ENCODE results near the gene NOL6.
"Not testable (repeated sequence)": the region's sequence is repeated elsewhere in the genome, so short reads cannot be mapped to it uniquely, and the experiment has no call there.

Gene NOL6

DNA sequence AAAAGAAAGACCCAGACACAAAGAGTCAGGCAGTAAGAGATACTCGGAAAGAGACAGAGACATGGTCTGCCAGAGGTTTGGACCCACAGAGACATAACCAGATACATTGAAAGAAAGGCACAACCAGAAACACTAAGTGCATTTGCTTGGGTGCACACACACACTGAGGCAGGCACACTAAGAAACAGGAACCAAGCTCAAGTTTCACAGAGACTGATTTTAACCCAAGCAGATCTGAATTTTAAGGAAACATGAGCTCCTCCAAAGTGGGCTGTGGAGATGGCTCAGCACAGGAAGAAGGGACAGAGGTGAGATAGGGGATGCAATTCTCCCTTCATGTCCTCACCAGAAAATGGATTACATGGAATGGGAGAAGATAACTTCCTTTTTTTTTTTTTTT, 35.8 kb downstream of the NOL6 start:
- FAIRE-seq, result no peak
- no peak for DNase-seq (ENCODE audit: extremely low spot score, insufficient read length, low read depth)

DNA sequence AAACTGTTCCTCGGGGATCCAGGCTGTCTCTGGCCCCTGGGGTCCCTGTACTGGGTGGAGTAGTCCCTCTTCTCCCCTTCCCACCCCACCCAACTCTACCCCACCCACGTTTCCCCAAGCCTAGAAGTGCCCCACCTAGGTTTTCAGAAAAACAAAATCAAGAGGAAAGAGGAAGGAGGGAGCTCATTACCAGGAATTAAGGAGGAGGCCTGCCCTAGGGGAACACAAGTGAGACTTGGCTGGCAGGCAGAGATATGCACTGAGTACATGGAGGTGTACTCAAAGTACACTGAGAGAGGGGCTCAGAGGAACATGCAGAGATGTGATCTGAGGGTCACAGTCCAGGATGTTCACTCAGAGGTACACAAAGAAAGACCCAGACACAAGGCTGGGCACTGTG, 36.5 kb downstream of the NOL6 start:
- no peak for DNase-seq (ENCODE audit: extremely low spot score, insufficient read length, low read depth)
- FAIRE-seq, result no peak

DNA sequence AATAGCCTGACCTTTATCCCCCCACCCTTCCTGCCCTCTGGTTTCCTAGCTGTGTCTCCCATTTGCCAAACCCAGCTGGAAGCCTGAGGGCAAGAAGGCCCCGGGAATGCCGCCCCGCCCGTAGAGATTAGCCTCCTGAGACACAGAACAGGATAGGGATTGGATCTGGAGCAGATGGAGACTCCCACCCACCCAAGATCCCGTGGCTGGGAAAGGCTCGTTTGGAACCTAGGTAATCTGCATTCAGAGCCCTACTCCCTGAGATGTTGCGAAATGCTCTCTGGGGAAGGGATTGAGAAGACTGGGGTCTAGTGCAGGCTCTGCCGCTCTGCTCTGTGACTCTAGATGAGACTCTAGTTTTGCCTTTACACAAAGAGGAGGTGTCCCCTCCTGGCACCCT, 37.3 kb downstream of the NOL6 start:
- DNase-seq (ENCODE audit: extremely low spot score, insufficient read length, low read depth) (no peak), FAIRE-seq (no peak)

DNA sequence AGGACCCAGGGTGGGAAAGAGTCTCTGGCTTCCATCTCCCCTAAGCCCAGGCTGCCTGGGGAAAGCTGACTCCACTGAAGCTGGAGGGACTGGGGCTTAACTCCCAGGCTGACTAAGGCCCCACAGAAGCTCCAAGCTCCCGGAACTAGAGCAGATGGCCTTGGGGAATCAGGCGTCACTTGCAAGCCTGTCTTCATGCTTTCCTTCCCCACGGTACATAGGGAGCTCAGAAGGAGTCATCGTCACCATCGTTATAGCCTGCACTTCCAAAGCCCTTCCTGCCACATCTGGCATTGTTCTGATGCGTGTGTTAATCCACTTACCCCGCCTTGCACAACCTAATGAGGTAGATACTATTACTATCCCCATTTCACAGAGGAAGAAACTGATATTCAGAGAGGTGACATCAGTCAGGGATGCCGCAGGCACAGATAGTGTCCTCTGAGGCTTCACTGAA, 37.9 kb downstream of the NOL6 start:
- FAIRE-seq (no peak), DNase-seq (ENCODE audit: extremely low spot score, insufficient read length, low read depth) (no peak)

DNA sequence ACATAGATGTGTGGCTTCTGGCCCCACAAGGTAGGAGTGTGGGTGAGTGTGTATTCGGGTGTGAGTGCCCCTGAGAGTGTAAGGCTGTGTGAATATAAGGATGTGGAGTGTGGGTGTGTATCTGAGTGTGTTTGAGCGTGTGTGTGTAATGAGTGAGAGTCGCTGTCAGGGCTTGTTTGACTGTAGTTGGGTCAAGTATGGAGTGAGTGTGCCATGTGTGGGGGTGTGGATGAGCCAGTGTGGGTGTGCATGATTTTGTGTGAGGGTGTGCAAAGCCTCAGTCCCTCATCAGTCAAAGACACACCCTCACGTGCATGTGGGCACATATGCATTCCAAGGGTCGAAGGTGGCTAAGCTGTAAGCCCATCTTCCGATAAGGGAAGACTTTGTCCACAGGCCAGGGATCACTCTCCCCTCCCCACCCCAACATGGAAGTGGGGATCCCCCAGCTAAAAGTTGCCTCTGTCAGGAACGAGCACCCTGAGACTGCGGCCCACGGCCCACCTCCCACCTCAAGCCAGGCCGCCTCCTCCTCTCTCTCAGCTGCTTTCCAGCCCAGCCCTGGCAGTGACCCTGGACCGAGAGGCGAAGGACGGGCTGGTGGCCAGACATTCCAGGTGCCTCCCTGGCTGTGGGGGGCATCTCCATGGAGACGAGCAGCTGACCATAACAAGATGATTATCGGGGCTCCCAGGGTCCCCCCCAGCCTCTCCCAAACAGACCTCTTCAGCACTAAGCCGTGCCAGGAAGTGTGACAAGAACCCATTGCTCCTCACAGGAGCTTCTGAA, 39.2 kb downstream of the NOL6 start:
- DNase-seq (ENCODE audit: extremely low spot score, insufficient read length, low read depth), result no peak
- no peak for FAIRE-seq

DNA sequence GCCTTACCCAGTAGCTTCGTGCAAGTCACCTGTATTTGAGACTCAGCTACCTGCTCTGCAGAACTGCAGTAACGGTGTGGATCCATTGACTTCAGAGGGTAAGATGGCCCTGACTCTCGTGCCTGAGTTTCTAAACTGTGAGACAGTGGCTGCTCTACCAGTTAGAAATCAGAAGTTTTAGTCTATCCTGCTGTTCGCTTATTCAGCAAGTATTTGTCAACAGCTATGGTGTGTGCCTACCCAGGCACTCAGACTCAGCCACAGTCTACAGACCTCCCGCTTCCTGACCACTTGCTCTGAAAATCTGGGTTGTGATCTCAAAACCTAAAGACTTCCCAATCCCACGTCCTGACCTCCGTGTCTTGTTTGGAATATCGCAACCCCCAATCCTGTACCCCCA, 39.9 kb downstream of the NOL6 start:
- FAIRE-seq (no peak), DNase-seq (ENCODE audit: extremely low spot score, insufficient read length, low read depth) (no peak)

DNA sequence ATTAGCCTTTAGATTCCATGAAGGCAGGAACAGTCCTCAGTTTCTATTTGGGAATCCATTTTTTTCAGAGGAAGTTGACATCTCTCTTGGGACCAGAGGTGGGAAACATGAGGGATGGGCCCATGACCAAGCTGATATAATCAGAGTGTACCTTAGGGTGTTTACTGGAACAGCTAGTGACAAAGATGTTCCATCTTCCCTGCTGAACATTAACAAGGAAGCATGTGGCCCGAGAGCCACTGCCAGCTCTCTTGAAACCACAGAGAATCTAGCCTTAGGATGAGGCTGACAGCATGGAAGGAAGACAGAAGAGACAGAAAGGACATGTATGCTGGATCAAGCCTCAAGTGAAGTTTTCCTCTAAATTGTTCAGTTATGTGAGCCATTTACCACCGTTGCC, 42.3 kb downstream of the NOL6 start:
- no peak for DNase-seq (ENCODE audit: extremely low spot score, insufficient read length, low read depth)
- FAIRE-seq, result no peak

DNA sequence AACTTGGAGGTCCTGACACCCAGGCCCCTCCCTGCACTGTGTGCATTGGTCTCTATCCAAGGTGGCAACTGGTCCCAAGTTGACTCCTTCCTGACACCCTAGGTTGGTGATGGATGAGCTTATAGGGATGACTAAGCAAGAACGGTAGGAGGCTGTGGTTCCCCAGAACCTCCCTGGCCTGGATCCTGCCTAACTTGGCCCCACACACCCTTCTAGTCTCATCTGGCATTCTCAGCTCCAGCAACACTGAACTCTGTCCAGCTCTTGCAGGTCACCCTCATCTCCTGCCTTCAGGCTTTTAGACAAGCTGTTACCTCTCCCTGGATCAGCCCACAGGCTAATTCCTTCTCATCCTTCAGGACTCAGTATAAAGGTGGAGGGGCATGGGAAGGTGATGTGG, 42.8 kb downstream of the NOL6 start:
- FAIRE-seq, result no peak
- no peak for DNase-seq (ENCODE audit: extremely low spot score, insufficient read length, low read depth)

DNA sequence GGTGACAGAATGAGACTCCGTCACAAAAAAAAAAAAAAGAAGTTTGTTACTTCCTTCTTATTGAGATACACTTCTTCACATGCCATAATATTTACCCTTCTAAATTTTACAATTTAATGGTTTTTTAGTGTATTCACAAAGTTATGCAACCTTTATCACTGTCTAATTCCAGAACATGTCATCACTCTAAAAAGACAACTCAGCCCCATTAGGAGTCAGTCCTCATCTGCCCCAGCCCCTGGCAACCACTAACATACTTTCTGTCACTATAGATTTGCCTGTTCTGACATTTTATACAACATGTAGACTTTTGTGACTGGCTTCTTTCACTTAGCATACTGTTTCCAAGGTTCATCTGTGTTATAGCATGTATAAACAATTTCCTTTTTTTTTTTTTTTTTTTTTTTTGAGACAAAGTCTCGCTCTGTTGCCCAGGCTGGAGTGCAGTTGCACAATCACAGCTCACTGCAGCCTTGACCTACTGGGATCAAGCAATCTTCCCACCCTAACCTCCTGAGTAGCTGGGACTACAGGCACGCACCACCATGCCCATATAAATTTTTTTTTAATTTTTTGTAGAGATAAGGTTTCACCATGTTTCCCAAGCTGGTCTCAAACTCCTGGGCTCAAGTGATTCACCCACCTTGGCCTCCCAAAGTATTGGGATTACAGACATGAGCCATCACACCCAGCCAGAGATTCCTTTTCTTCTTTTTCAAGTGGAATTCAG, 44.3 kb downstream of the NOL6 start:
- FAIRE-seq (no peak), DNase-seq (ENCODE audit: extremely low spot score, insufficient read length, low read depth) (no peak)

DNA sequence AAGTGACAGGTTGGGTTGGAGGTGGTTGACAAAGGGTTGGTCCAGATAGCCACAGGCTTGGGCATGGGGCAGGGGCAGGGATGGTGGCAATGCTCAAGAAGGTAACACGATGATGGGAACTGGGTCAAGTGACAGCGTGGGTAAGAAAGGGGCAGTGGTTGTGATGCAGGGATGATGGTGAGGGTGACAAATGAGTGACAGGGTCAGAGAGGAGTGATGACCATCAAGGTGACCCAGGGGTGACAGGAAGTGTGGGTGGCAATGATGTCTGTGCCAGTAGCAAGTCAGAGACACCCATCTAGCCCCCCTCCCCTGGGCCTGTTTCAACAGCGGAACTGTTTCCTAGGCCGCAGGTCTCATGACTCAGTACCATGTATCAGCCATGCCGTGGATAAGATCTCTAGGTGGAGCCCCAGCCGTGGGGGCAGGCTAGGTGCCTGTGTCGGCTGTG, 46.9 kb downstream of the NOL6 start:
- FAIRE-seq, result no peak
- DNase-seq (ENCODE audit: extremely low spot score, insufficient read length, low read depth), result no peak

DNA sequence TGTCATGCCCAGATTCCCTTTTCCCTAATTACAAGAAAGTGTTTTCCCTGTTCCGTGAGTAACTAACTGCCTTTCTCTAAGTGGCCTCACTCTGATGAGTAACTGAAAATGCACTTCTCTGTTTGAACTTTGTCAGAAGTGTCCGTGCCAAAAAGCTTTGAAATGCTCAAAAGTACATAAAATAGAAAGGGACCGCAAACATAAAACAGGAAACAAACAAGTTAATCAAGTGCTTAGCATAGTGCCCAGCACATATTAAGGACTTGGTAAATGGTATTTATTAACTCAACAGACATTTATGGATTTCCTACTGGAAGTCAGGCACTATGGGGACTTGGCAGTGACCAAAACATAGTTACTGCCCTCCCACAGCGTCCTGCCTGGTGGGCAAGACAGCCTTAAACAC, 48.6 kb downstream of the NOL6 start:
- no peak for FAIRE-seq
- DNase-seq (ENCODE audit: extremely low spot score, insufficient read length, low read depth), result no peak

DNA sequence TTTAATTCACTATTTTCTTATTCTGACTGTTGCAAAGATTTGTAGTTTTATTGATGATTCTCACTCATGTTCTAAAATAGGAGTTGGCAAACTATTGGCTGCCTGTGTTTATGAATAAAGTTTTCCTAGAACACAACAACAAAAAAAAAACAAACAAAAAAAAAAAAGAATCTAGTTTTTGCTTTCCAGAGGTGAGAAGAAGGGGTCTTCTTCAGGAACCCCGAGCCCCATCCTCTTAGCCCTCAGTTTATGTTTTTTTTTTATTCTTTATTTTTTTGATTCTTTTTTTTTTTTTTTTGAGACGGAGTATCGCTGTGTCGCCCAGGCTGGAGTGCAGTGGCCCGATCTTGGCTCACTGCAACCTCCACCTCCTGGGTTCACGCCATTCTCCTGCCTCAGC, 49.2 kb downstream of the NOL6 start:
- not testable (repeated sequence) for FAIRE-seq; DNase-seq (ENCODE audit: extremely low spot score, insufficient read length, low read depth)

DNA sequence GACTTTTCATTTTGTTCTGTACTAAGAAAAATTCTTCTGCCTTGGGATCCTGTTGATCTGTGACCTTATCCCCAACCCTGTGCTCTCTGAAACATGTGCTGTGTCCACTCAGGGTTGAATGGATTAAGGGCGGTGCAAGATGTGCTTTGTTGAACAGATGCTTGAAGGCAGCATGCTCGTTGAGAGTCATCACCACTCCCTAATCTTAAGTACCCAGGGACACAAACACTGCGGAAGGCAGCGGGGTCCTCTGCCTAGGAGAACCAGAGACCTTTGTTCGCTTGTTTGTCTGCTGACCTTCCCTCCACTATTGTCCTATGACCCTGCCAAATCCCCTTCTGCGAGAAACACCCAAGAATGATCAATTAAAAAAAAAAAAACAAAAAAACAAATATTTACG, 49.7 kb downstream of the NOL6 start:
- not testable (repeated sequence) for FAIRE-seq

DNA sequence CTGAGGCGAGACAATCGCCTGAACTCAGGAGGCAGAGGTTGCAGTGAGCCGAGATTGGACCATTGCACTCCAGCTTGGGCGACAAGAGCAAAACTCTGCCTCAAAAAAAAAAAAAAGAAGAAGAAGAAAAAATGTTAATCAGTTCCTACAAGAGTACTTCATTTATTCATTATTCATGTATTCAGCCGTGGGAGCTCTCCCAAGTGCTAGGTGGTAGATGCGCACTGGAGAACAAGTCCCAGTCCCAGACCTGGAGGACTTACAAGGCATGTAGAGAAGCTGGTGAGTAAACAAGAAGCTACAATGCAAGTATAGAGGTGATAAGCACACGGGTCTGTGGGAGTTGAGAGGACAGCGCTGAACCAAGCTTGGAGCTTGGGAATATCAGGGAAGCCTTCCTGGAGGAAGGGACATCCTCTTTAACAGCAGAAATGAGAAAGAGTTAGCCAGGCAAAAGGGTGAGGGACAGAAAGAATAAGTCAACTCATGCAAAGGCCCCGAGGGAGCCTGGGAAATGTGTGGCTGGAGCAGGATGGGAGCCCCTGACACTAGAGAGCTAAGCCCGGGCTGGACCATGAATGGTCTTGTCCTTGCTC, 53.9 kb downstream of the NOL6 start:
- no peak for DNase-seq (ENCODE audit: extremely low spot score, insufficient read length, low read depth)
- no peak for FAIRE-seq

More for the DNA sequence above, 49.7 kb downstream of the NOL6 start:
- DNase-seq (ENCODE audit: extremely low spot score, insufficient read length, low read depth), result not testable (repeated sequence)

DNA sequence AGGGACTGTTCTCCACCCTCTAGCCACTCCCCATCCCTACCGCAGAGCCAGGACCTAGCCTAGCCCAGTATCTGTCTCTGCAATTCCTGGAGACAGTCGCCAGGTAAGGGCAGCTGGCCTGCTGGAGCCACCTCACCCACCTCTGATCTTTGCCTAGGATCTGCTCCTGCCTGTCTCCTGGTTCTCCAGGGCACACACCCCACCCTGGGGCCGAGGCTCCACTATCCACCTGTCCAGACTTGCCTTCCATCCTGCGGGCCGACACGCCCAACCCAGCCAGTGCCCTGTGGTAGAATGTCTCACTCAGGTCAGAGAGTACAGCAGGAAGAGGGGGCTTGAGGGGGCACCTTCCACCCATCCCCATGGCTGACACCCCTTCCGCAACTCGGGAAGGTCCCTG, 55.6 kb downstream of the NOL6 start:
- FAIRE-seq, result no peak

DNA sequence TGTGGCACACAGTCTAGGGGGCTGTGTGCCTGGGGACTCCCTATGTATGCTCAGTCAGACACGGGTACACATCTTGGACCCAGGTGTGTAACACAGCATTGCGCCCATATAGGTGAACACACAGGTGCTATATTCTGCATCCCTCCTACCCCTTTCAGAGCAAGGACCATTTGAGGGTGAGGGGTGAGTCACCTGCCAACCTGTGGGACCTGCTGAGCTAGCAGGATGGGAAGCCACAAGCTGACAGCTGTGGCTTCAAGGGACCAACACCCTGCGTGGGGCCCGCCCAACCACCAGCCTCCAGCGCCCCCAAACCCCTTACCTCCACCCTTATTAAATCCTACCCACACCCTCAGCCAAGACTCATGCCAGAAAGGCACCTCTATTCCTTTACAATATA, 56.7 kb downstream of the NOL6 start:
- DNase-seq (ENCODE audit: extremely low spot score, insufficient read length, low read depth), result no peak
- no peak for FAIRE-seq

More for the DNA sequence above, 55.6 kb downstream of the NOL6 start:
- DNase-seq (ENCODE audit: extremely low spot score, insufficient read length, low read depth), result no peak

DNA sequence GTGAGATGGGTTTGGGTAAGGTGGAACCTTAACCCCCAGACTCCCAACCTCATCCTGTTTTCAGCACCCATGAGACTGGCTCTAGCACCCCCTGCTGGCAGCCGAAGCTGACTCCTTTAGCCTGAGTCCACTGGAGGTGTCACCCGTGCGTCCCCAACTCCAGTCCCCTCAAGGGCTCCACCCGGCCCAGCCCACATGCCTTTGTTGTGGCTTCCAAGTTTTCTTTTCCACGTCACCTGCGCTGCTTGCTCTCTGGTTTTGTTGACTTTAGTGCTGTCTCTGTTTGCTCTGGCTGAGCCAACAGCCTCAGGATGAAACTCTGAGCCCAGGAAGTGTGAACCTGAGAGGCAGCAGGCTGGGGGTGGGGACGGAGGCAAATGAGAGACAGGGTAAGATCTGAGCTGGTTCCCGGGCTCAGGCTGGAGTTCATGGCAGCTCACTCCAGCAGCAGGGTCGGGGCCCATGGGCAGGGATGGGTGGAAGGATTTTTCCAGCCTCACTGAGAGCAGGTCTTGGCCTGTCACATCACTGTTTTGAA, 58.2 kb downstream of the NOL6 start:
- FAIRE-seq, result peak; percentile 78
- peak; percentile 46 for DNase-seq (ENCODE audit: extremely low spot score, insufficient read length, low read depth)

DNA sequence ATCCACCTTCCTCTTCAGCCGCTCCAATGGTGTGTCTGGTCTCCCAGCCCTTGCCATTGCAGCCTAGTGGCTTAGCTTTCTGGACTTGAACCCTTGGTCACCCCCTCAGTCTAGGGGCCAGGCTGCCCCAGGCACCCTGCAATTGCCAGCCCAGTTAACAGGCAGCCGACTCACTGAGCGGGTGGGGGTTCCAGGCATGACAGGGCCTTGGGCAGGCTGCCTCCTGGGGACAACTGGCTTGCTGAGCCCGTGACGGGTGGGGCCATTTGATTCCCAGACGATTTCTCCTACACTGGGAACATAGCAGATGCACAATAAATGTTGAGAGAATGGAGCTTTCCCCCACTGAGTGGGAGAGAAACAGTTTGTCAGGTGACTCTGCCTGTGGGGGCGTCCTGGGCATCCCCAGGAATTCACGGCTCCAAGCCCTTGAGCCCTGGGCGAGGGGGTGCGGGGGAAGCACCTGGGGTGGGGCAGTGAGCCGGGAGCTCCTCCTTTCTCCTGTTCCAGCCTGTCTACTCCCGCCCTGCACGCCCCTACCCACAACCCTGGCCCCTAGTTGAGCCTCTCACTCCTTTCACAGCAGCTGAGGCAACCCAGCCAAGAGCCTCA, 58.7 kb downstream of the NOL6 start:
- FAIRE-seq, result no peak
- DNase-seq (ENCODE audit: extremely low spot score, insufficient read length, low read depth), result no peak

DNA sequence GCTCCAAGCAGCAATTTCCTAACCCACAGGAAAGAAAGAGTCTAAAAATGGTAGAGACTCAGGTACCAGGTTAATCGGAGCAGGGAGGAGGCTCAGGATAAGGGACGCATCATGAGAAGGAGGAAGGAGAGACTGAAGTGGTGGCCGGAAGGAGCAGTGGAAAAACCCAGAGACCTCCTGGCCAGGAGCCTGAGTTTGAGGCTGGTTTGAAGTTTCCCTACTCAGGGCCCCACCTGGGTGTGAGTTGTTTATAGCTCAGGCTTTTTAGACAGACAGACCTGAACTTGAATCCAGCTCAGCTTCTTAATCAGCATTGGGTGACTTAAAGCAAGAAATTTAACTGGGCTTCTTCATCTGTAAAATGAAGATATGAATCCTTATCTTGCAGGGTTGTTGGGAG, 59.5 kb downstream of the NOL6 start:
- no peak for DNase-seq (ENCODE audit: extremely low spot score, insufficient read length, low read depth)
- FAIRE-seq, result no peak
